Astrocyte (in vitro differentiated cells and primary cell): ENCODE results near the gene SPDL1. TPM values are rescaled to one million over a fixed set of nuclear protein-coding genes. Genes with fewer than 3 reads are reported as not detected.
"Not testable (repeated sequence)": the region's sequence is repeated elsewhere in the genome, so short reads cannot be mapped to it uniquely, and the experiment has no call there.

ENCODE experiments used
- DNase-seq: peaks from one replicate; pipeline ENCODE4 v3.0.0-alpha.2; 2010; ENCODE audit warnings: low read depth
- FAIRE-seq: peaks from 2 replicates; lab custom pipeline; 2011; peaks lifted over from hg19 to GRCh38; lab: Jason Lieb, UNC
- H2AFZ ChIP-seq: 2 replicates; pipeline ENCODE4 v1.6.0; 2012; ENCODE audit warnings: low read depth, low read length, inconsistent platforms
- H3K27ac ChIP-seq: 2 replicates; pipeline ENCODE4 v1.5.1; 2011; ENCODE audit warnings: low read depth, low read length, inconsistent platforms
- H3K27me3 ChIP-seq: 2 replicates; pipeline ENCODE4 v1.6.0; 2011; ENCODE audit warnings: low read length, inconsistent platforms; ENCODE audit not compliant: insufficient read depth
- H3K36me3 ChIP-seq: 2 replicates; pipeline ENCODE4 v1.5.1; 2011; ENCODE audit warnings: low read length, inconsistent platforms; ENCODE audit not compliant: insufficient read depth
- H3K4me1 ChIP-seq: 2 replicates; pipeline ENCODE4 v1.5.1; 2011; ENCODE audit warnings: low read length, inconsistent platforms; ENCODE audit not compliant: insufficient read depth
- H3K4me2 ChIP-seq: 2 replicates; pipeline ENCODE4 v1.6.0; 2012; ENCODE audit warnings: low read length, inconsistent platforms
- H3K4me3 ChIP-seq: 2 replicates; pipeline ENCODE4 v1.5.1; 2011; ENCODE audit warnings: low read depth, mild to moderate bottlenecking, low read length, inconsistent platforms; ENCODE audit not compliant: insufficient read depth
- H3K79me2 ChIP-seq: 2 replicates; pipeline ENCODE4 v1.6.0; 2012; ENCODE audit warnings: mild to moderate bottlenecking, low read length, inconsistent platforms; ENCODE audit not compliant: insufficient read depth
- H3K9ac ChIP-seq: 2 replicates; pipeline ENCODE4 v1.6.0; 2012; ENCODE audit warnings: mild to moderate bottlenecking, low read length, inconsistent platforms
- H3K9me3 ChIP-seq: 2 replicates; pipeline ENCODE4 v1.5.1; 2012; ENCODE audit warnings: low read depth, mild to moderate bottlenecking, low read length, inconsistent platforms; ENCODE audit not compliant: insufficient read depth
- H4K20me1 ChIP-seq: 2 replicates; pipeline ENCODE4 v1.6.0; 2012; ENCODE audit warnings: low read length, inconsistent platforms; ENCODE audit not compliant: insufficient read depth
- H3K27ac Mint-ChIP-seq: one replicate; pipeline ENCODE4 v1.8.0; 2021; ENCODE audit warnings: mild to moderate bottlenecking, mixed read lengths; ENCODE audit not compliant: unreplicated experiment
- H3K27me3 Mint-ChIP-seq: one replicate; pipeline ENCODE4 v1.8.0; 2021; ENCODE audit warnings: low read depth, mixed read lengths; ENCODE audit not compliant: unreplicated experiment
- H3K36me3 Mint-ChIP-seq: one replicate; pipeline ENCODE4 v1.8.0; 2021; ENCODE audit warnings: low read depth, mixed read lengths; ENCODE audit not compliant: unreplicated experiment
- H3K4me1 Mint-ChIP-seq: one replicate; pipeline ENCODE4 v1.8.0; 2021; ENCODE audit warnings: low read depth, mixed read lengths; ENCODE audit not compliant: unreplicated experiment
- H3K4me3 Mint-ChIP-seq: one replicate; pipeline ENCODE4 v1.8.0; 2021; ENCODE audit warnings: mild to moderate bottlenecking, moderate library complexity, mixed read lengths; ENCODE audit not compliant: unreplicated experiment
- H3K9me3 Mint-ChIP-seq: one replicate; pipeline ENCODE4 v1.8.0; 2021; ENCODE audit warnings: mild to moderate bottlenecking, mixed read lengths; ENCODE audit not compliant: unreplicated experiment
- CTCF ChIP-seq: IDR thresholded peaks from 2 replicates; pipeline ENCODE4 v1.5.1; 2011; ENCODE audit warnings: low read depth, mild to moderate bottlenecking, inconsistent platforms, low read length, moderate library complexity; ENCODE audit not compliant: insufficient read depth
- EZH2 ChIP-seq: IDR thresholded peaks from 2 replicates; pipeline ENCODE4 v1.6.1; 2012; ENCODE audit warnings: mild to moderate bottlenecking, low read length, inconsistent platforms; ENCODE audit not compliant: insufficient read depth
- total RNA-seq: library from RNA; stranded (reverse); gene quantifications from 2 replicates; pipeline ENCODE4 v1.2.1, GENCODE V29; 2021

Gene SPDL1
- total RNA-seq, 1 donor from 2014 or later, result 27.0 TPM

- H3K9me3 ChIP-seq, result no peaks in the 10 kb centered on the region
- DNase-seq (peak; percentile 41), FAIRE-seq (no peak)
- H3K27ac ChIP-seq, result no peak overlapping the region
- H3K27me3 Mint-ChIP-seq, result peaks cover 2% of the 10 kb centered on the region
- H4K20me1 ChIP-seq, result no peaks in the 10 kb centered on the region
- H2AFZ ChIP-seq, result no peak overlapping the region
- H3K36me3 ChIP-seq, result peaks cover 3% of the 10 kb centered on the region
- no peak overlapping the region for H3K4me3 Mint-ChIP-seq
- H3K4me2 ChIP-seq, result no peak overlapping the region
- TF ChIP-seq CTCF (no peak), EZH2 (no peak)
- no peaks in the 10 kb centered on the region for H3K4me1 ChIP-seq
- H3K79me2 ChIP-seq, result no peaks in the 10 kb centered on the region
- no peak overlapping the region for H3K27ac Mint-ChIP-seq
- peaks cover 11% of the 10 kb centered on the region for H3K9me3 Mint-ChIP-seq
- no peaks in the 10 kb centered on the region for H3K27me3 ChIP-seq
- no peaks in the 10 kb centered on the region for H3K36me3 Mint-ChIP-seq
- no peaks in the 10 kb centered on the region for H3K4me1 Mint-ChIP-seq
- H3K4me3 ChIP-seq, result no peak overlapping the region
- no peak overlapping the region for H3K9ac ChIP-seq
These were observed 26.1 kb downstream of the SPDL1 start for GRCh38 chr5:169609716-169610115.

GRCh38 chr5:169610606-169611005 lies 27.0 kb downstream of the SPDL1 start:
- Histone ChIP-seq H3K27me3 (no peaks in the 10 kb centered on the region), H3K79me2 (no peaks in the 10 kb centered on the region), H3K36me3 (peaks cover 3% of the 10 kb centered on the region), H4K20me1 (no peaks in the 10 kb centered on the region), H3K4me3 (no peak overlapping the region), H3K9me3 (no peaks in the 10 kb centered on the region), H3K4me2 (no peak overlapping the region), H3K9ac (no peak overlapping the region), H3K4me1 (no peaks in the 10 kb centered on the region), H2AFZ (no peak overlapping the region), H3K27ac (no peak overlapping the region)
- Mint-ChIP-seq H3K4me3 (no peak overlapping the region), H3K9me3 (peaks cover 11% of the 10 kb centered on the region), H3K27me3 (peaks cover 2% of the 10 kb centered on the region), H3K36me3 (no peaks in the 10 kb centered on the region), H3K4me1 (no peaks in the 10 kb centered on the region), H3K27ac (no peak overlapping the region)
- FAIRE-seq (no peak), DNase-seq (peak; percentile 20)
- TF ChIP-seq CTCF, result no peak
- TF ChIP-seq EZH2, result no peak

GRCh38 chr5:169615561-169615960 lies 32.0 kb downstream of the SPDL1 start:
- Mint-ChIP-seq H3K9me3 (peaks cover 12% of the 10 kb centered on the region), H3K36me3 (no peaks in the 10 kb centered on the region), H3K27me3 (peaks cover 2% of the 10 kb centered on the region), H3K4me3 (no peak overlapping the region), H3K27ac (no peak overlapping the region), H3K4me1 (no peaks in the 10 kb centered on the region)
- H3K9me3 ChIP-seq, result no peaks in the 10 kb centered on the region
- TF ChIP-seq EZH2 (no peak), CTCF (no peak)
- no peak overlapping the region for H3K9ac ChIP-seq
- H3K4me2 ChIP-seq, result no peak overlapping the region
- no peaks in the 10 kb centered on the region for H3K4me1 ChIP-seq
- H3K36me3 ChIP-seq, result no peaks in the 10 kb centered on the region
- no peaks in the 10 kb centered on the region for H4K20me1 ChIP-seq
- no peaks in the 10 kb centered on the region for H3K27me3 ChIP-seq
- H3K4me3 ChIP-seq, result no peak overlapping the region
- no peaks in the 10 kb centered on the region for H3K79me2 ChIP-seq
- FAIRE-seq, result no peak
- H2AFZ ChIP-seq, result no peak overlapping the region
- DNase-seq, result no peak
- H3K27ac ChIP-seq, result no peak overlapping the region

GRCh38 chr5:169624307-169624706 lies 40.7 kb downstream of the SPDL1 start:
- H3K27ac Mint-ChIP-seq, FAIRE-seq, H3K9me3 Mint-ChIP-seq, H2AFZ ChIP-seq, H4K20me1 ChIP-seq, H3K4me1 ChIP-seq, H3K79me2 ChIP-seq, DNase-seq, H3K9ac ChIP-seq, H3K36me3 ChIP-seq, H3K4me3 Mint-ChIP-seq, H3K9me3 ChIP-seq, H3K27me3 Mint-ChIP-seq, H3K4me3 ChIP-seq, H3K27me3 ChIP-seq, H3K36me3 Mint-ChIP-seq, H3K4me2 ChIP-seq, H3K27ac ChIP-seq: not testable (repeated sequence)
- H3K4me1 Mint-ChIP-seq, result peaks cover 19% of the 10 kb centered on the region
